HG02973 (cell line): Measurements from ENCODE around the gene FAM171A1.
"Not testable (repeated sequence)": the region's sequence is repeated elsewhere in the genome, so short reads cannot be mapped to it uniquely, and the experiment has no call there.

Experiments
- ATAC-seq: cut with Tn5 transposase; IDR thresholded peaks from one replicate; pipeline ENCODE4 v1.9.1; 2021; ENCODE audit warnings: moderate library complexity; ENCODE audit not compliant: unreplicated experiment

Gene FAM171A1

GRCh38 chr10:15346440-15347141 is 24.5 kb downstream of the FAM171A1 start:
- ATAC-seq, result no peak

- ATAC-seq, result no peak
Observed at GRCh38 chr10:15345450-15345849, 25.6 kb downstream of the FAM171A1 start.

GRCh38 chr10:15344876-15345285 is 26.2 kb downstream of the FAM171A1 start:
- no peak for ATAC-seq

GRCh38 chr10:15344256-15344875 is 26.7 kb downstream of the FAM171A1 start:
- no peak for ATAC-seq

- no peak for ATAC-seq
Observed at GRCh38 chr10:15342970-15343369, 28.1 kb downstream of the FAM171A1 start.

GRCh38 chr10:15341502-15342128 is 29.5 kb downstream of the FAM171A1 start:
- no peak for ATAC-seq

- ATAC-seq, result no peak
Observed at GRCh38 chr10:15339892-15340291, 31.2 kb downstream of the FAM171A1 start.

GRCh38 chr10:15337441-15337923 is 33.6 kb downstream of the FAM171A1 start:
- not testable (repeated sequence) for ATAC-seq

GRCh38 chr10:15336211-15336610 is 34.9 kb downstream of the FAM171A1 start:
- no peak for ATAC-seq

GRCh38 chr10:15335508-15335907 is 35.6 kb downstream of the FAM171A1 start:
- no peak for ATAC-seq

- no peak for ATAC-seq
Observed at GRCh38 chr10:15334650-15335323, 36.3 kb downstream of the FAM171A1 start.

- no peak for ATAC-seq
Observed at GRCh38 chr10:15333909-15334649, 37.0 kb downstream of the FAM171A1 start.

- ATAC-seq, result not testable (repeated sequence)
Observed at GRCh38 chr10:15333181-15333580, 37.9 kb downstream of the FAM171A1 start.

- no peak for ATAC-seq
Observed at GRCh38 chr10:15331461-15331860, 39.6 kb downstream of the FAM171A1 start.

GRCh38 chr10:15329437-15329836 is 41.7 kb downstream of the FAM171A1 start:
- no peak for ATAC-seq

- ATAC-seq, result no peak
Observed at GRCh38 chr10:15325944-15326284, 45.2 kb downstream of the FAM171A1 start.

- no peak for ATAC-seq
Observed at GRCh38 chr10:15325243-15325943, 45.7 kb downstream of the FAM171A1 start.

- ATAC-seq, result no peak
Observed at GRCh38 chr10:15324611-15325010, 46.5 kb downstream of the FAM171A1 start.

GRCh38 chr10:15324113-15324512 is 47.0 kb downstream of the FAM171A1 start:
- ATAC-seq, result no peak

GRCh38 chr10:15322356-15322755 is 48.7 kb downstream of the FAM171A1 start:
- no peak for ATAC-seq
